Cerebellar cortex (tissue), 1 donor: Measurements from ENCODE around the gene MST1.

Experiments used
- DNase-seq: peaks from one replicate; pipeline ENCODE4 v3.0.0-alpha.2; 2015; ENCODE audit warnings: low spot score

Gene MST1

DNA sequence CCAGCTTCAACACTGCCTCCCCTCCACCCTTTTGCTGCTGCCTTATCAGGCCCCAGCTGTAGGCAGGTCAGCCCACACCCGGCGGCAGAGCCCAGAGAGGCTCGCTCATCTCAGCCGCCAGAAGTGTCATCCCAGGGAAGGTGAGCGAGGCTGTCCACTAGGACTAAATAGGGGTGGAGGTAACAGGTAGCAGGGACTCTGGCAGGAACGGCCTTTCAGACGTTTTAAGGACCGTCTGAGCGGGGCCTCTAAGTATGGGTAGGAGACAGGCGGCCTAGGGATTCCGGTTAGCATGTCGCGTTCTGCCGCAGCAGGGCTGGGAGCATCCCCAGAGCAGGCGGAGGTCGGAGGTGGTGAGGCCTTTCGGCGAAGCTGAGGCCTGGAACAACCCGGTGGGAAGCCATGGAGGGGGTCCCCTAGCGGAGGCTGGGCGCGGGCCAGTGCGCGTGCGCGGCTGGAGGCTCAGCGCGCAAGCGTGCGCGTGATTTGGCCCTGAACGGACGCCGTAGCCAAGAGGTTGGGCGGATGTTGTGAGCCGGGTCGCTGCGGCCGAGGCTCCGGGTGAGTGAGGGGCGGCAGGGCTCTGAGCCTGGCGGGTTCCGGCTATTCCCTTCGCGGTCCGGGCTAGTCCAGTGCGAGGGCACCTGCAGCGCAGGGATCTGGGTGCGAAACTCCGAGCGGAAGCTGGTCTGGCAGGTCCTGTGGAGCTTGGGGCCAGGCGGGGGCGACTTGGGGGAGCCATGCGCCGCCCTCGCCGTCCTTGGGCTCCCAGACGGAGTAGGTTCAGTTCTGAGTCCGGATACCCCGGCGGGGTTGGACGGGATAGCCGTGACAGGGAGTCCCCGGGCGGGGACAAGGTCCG is at the start of gene MST1, which contains the start of gene RNF123:
Gene MST1, minus strand, starts transcription at position 429 of the 862 bp plus-strand sequence. CDS start 783 bp downstream, outside the sequence.
Gene RNF123, plus strand, starts transcription at position 512 of the 862 bp plus-strand sequence. CDS start 1,609 bp downstream, outside the sequence.
- DNase-seq = peak; percentile 83

DNA sequence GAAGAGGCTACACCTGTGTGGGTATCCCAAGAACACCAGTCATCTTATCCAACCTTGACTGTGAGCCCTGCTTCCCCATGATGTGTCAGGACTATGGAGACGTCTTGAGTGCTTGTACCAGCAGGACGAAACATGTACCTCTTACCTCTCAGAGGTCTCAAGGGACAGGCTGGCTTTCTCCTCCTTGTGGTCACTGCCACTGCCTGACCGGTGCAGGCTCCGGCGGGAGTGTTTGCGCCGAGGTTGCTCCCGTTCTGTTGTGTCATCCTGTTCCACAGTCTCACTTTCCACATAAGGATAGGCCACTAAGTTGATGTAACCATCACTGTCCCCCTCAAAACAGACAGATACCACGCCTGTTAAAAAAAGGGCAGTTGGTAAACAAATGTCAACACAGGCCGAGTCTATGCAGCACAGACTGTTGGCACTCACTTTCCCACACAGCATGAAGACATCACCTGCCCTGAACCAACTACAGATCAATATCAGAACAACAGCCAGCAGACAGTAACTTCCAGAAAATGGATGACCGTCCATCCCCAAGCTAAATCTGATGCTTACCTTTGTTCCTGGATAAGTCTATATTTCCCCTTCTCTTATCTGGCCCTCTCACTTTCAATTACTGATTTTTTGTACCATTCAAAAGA is 48.9 kb upstream of the MST1 start:
- no peak for DNase-seq

DNA sequence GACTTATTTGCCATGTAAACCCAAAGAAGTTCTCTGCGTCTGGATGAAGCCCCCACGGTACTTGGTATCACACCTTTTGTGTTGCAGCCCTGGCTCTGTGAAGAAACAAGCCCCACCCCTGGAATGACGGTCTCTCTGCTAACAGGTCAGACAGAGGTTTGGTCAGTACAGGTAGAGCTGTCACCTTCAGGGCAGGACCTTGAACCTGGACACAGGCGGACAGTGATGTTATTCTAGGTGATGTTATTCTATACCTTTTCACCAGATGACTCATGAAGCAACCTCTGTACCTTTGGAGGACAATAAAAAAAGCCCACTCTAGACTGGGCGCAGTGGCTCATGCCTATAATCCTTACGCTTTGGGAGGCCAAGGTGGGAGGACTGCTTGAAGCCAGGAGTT is 45.5 kb upstream of the MST1 start:
- DNase-seq = no peak

DNA sequence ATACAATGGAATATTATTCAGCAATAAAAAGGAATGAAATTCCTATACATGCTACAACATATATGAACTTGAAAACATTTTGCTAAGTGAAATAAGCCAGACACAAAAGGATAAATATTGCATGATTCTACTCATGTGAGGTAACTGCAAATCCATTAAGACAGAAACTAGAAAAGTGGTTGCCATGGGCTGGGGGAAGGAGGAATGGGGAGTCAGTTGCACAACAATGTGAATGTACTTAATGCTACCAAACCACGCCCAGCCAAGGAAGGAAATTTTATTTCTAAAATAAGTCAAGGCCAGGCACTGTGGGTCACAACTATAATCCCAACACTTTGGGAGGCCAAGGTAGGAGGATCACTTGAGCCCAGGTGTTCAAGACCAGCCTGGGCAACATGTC is 44.3 kb upstream of the MST1 start:
- no peak for DNase-seq

DNA sequence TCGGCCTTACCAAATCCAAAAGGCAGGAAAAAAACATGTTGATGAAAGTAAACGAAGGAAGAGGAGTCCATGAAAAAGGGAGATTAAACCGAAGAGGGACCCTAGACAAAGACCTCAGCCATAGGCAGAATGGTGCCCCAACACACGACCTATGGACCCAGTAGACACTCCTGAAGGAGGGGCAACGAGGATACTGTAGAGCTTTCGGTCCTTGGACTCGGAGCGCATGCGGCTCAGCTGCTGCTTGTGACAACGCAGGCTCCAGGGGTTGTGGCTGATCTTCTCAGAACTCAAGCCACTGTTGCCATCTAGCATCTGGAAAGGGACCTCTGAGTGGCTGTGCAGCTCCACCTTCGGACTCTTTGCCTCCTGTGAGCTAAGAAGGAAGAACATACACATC is 43.3 kb upstream of the MST1 start:
- no peak for DNase-seq

DNA sequence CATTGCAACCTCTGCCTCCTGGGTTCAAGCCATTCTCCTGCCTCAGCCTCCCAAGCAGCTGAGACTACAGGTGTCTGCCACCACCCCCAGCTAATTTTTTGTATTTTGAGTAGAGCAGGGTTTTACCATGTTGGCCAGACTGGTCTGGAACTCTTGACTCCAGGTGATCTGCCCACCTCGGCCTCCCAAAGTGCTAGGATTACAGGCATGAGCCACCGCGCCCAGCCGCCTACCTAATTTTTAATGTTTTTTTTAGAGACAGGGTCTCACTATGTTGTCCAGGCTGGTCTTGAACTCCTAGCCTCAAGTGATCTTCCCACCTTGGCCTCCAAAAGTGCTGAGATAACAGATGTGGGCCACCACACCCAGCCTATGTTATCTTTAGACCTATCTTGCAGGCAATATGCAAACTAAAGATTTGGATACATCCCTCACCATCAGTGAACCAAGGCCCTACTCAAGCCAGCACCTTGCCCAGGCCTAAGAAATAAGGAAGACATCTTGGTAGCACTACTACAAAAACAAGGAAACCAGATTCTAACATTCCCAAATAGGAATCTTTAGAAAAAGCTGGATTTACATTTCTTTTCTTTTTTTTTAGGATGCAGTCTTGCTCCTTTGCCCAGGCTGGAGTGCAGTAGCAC is 40.8 kb upstream of the MST1 start:
- no peak for DNase-seq

DNA sequence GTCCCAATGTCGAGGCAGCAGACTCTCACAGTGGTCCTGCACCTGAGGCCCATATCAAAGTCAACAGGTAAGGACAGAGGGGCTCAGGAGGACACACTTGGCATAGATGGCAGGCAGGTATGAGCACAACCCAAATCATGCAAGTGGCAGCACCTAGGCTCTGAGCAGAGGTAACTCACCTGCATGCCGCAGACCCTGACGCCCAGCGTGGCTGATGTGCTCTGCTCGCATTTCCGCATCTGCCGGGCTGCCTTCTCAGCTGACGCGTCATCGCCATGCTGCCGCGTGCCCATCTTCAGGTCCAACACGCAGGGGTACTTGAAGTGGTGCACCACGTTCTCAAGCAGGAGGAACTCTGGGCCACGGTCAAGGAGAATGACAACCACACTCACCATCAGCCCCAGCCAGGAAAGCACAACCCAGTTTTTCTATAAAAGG is 38.7 kb upstream of the MST1 start:
- no peak for DNase-seq

DNA sequence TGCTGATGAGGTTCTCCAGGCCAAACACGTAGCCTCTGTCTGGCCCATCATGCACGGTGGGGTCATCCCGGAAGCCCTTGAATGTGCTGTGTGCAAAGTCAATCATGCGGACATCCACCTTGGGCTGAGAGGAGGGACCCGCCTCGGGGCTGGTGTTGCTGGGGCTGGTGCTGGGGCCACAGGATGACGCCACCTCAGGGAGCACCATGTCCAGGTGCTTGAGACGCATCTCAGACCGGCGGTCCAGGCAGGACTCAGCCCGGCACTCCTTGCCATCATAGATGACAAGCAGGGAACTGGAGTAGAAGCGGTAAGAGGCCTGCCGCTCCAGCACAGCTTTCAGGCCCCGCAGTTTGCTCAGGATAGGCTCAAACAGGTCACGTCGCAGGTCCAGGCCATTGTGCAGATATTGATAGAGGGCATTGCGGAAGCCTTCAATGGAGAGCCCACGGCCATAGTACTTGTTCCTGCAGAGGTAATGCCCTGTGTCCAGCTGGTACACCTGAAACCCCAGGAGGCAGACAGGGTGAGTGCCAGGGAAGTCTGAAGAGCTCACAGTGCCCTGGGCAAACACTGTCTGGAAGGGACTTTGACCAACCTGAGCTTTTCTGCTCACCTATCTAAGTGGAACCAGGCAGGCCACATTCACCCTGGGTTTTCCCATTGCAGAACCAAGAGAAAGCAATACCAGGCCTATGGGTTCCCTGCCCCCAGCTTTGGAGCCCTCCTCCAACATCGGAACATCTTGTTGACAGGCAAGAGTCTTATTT is 38.1 kb upstream of the MST1 start:
- DNase-seq = no peak

DNA sequence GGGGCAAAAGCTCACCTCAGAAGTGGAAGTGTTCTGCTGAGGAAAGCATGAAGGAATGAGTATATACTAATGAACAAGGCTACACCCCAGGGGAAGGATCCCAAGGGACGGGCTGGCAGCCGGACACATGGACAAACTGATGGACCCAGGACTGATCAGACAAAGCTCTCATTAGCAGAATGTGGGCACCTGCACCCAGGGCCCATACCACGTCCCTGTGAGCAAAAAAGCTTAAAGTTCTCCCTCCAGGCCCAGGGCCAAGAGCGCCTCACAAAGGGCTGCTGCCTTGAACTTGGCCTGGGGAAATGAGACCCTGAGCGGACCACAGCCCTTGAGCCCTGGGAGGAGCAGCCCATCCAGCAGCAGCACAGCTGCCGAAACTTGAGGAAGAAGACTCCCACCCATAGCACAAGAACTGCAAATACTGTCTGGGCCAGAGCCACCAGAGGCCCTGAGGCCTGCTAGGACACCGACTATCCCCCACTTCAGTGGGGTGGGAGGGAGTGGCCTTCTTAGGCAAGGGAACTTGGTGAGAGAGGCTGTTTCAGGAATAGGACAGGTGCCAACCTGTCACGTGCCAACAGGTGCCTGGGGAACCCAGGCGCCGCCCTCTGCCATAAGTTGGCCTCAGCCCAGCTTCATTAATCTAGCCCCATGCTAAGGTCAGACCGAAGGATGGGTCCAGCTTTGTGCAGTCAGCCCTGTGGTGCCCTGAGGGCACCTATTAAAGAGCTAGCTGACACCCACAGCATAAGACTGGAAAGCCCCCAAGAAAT is 36.8 kb upstream of the MST1 start:
- DNase-seq = no peak

DNA sequence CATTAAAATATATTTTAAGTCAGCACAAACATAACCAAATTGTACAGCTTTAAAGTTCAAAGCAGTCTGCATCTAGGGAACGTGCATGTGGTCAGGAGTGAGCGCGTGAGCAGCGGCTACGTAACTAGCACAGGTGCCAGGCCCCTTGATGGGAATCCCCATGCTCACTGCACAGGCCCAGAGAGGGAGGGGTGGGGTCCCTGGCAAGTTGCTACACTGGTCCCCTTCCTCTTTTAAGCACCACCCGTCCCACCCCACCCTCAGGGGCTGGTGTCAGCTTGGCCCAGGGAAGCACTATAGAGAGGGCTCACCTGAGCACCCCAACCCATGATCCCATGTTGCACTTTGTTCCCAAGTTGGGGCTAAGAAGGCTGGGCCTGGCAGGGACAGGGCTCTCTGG is 35.3 kb upstream of the MST1 start:
- no peak for DNase-seq

DNA sequence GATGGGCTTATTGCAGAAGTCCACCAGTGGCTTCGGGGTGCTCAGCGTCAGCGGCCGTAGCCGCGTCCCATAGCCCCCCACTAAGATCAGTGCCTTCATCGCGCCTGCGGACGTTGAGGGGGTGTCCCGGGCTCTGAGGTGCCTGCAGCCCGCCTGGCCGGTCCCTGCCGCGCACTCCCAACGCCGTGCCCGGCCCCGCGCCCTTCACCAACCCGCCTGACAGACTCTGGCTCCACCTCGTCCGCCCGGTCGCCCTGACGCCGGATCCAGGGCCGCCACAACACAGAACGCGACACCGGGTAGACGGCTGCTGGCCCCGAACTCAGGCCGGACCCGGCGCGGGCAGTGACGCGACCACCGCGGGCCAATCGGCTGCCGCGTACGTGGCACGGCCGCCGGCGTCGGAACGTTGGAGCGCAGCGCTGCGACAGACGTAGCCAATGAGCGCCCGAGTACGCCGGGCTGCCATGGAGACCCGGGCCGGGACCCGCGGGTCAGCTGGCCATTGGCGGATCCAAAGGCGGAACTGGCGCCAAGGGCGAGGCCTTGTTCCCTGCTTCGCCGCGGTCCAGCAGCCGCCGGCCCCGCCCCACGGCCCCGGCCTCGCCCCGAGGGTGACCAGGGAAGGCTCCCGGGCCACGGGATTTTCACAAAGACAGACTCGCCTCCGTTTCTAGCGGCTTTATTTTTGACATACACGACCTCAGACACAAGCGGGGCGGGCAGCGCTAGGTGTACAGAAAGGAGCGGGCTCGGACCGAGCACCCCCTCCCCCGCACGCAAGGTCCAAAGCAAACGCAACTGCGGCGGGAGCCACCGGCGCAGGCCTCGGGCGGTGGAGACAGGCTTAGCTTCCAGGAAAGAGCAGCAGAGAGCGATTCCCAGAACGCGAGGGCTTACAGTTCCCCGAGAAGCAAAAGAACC is 34.6 kb upstream of the MST1 start, which contains the start of gene GMPPB:
Gene GMPPB, minus strand, starts transcription at position 324 of the 924 bp plus-strand sequence. Its CDS starts 225 bp downstream, at position 99.
- peak; percentile 95 for DNase-seq

DNA sequence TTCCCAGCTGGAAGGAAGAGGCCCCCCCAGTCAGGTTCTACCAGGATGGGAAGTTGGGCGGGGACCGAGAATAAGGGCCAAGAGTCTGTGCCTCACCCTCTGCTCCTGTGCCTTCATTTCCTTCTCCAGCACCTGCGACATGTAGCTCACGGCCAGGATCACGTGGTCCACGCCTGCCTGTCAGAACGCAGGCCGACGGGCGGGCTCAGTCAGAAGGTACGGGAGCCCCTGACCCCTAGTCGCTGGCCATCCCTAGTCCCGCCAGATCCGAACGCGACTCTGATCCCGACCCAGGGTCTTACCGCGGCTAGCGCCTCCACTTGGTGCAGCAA is 34.0 kb upstream of the MST1 start:
- peak; percentile 45 for DNase-seq

DNA sequence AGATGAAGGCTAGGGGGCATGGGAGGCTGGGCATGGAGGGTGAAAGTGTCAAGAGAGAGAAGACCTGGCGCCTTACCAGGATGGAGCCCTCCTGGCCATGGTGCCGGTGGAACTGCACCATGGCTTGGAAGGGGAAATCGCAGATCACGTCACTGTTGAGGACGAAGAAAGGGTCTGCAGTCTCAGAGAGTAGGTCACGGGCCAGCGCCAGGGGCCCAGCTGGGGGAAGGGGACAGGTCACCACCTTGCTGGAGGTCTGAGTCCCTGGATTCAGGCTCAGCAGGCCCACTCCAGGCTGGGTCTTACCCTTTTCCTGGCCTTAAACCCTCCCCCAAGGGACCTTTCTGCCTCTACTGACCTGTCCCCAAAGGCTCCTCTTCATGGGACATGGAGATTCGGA is 33.6 kb upstream of the MST1 start:
- DNase-seq = no peak

DNA sequence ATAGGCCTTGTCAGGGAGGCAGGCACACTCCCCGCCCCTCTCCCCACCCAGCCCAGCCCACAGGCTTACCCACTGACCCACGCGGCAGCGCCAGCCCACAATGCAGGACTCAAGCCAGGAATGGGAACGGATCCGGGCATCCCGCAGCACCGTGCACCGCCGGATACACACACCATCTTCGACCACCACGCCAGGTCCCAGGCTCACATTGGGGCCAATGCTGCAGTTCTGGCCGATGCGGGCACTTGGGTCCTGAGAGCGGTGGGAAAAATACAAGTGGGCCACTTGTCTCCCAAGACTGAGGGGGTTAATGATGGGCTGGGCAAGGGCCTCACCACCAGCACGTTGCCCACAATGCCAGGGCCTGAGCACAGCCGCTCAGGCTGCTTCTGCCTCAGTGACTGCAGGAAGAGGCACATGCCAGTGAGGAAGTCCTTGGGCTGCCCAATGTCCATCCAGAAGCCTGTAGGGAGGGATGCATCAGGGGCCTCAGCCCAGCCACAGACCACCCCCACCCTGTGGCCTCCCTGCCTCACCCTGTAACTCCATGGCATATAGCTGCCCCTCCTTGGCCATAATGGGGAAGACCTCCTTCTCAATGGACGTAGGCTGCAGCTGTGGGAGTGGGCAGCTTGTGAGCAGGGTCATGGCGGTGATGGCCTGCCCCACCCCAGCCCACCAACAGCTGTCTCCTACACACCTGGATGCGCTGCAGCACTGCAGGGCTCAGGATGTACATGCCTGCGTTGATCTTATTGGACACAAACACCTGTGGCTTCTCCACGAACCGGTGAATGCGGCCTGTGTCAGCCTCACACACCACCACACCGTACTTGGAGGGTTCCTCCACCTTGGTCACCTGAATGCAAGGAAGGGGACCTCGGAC is 32.9 kb upstream of the MST1 start:
- no peak for DNase-seq

DNA sequence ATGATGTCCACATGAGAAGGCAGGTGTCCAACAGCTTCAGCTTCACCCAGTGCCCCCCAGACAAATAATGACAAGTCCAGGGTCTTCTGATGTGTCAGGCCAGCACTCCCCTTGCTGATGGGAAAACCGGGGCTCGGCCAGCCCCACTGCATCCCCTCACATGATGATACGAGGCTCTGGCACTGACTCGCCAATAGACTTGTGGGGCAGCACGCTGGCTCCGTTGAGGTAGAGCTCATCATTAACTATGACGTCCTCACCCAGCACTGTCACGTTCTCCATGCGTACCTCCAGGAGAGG is 32.3 kb upstream of the MST1 start:
- no peak for DNase-seq

DNA sequence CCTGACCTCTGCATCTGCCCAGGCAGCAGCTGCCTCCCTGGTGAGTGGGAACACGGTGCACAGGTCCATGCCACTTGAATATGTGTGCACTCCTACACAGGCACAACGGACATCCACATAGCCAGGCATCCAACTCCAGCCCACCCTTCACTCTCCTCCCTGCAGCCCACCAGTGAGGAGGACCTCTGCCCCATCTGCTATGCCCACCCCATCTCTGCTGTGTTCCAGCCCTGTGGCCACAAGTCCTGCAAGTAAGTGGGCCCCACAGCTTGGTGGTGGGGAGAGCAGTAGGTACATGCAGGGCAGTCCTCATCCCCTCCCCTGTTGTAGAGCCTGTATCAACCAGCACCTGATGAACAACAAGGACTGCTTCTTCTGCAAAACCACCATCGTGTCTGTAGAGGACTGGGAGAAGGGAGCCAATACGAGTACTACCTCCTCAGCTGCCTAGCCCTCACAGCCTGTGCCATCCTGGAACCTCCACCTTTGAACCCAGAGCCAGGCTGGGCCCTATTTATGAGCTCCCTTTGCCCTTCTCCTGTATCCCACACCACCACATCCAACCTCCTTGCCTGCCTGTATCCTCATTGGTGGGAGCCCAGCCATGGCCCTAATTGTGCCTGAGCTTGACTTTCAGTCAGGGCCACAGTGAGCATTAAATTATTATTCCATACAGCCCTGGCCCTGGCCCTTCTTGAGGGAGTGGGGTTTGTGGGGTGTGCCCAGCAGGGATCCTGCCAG is 31.8 kb upstream of the MST1 start:
- no peak for DNase-seq

DNA sequence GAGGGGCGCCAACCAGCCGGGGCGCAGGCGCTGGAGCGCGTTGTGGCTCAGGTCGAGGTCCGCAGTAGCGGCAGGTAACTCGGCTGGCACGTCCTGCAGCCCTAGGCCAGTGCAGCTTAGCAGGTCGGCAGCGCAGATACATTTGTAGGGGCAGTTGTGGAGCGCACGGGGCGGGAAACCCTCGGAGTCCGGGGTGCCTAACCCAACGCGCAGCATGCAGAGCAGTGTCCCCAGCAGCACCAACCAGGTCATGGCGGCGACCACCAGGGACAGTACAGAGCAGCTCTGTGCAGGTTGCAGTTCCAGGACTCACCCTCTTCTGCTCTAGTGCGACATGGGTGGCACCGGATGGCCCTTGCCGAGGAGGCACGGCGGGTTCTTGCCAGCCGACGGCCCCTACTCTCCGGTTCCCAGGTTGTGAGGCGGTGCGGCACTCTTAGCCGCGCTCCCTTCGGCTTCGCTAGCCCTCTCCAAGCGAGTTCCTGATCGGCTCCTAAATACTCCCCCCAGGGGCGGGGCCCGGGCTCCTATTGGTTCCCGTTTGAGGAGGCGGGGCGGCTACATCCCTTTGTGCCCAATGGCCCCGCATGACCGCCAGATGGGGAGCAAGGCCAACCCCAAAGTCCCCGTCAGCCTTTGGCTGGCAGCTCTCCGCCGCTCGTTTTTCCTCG is 30.1 kb upstream of the MST1 start, which contains the start of gene AMIGO3:
Gene AMIGO3, minus strand, starts transcription at position 471 of the 671 bp plus-strand sequence. Its CDS starts 219 bp downstream, at position 252.
- peak; percentile 98 for DNase-seq

DNA sequence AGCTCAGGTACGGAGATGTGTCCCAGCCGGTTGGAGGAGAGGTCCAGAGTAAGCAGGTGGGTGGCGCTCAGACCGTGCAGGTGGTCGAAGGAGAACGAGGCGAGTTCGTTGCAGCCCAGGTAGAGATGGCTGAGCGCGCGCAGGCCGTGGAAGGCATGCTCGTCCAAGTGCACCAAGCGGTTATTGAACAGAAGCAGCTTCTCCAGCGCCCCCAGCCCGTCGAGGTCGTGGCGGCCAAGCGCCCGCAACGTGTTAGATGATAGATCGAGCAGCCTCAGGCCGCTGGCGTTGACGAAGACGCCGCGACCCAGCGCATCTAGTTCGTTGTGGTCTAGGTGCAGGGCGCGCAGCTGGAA is 29.6 kb upstream of the MST1 start:
- DNase-seq = no peak
